GM12878 (cell line): ENCODE results near the gene GFM2. TPM values are rescaled to one million over a fixed set of nuclear protein-coding genes. Genes with fewer than 3 reads are reported as not detected.
A peak's percentile ranks its signal among the peaks of the same experiment; 100 is the strongest.

Source experiments
- ATAC-seq: fragments of 200-7000 bp; cut with Tn5 transposase; 3 replicates; pipeline ENCODE4 v1.9.1; 2020; ENCODE audit warnings: mild to moderate bottlenecking, moderate library complexity
- BruUV-seq: library from RNA; stranded (reverse); fragments of 400-500 nt; replicated peaks from 2 replicates; lab custom pipeline; 2021; lab: Mats Ljungman, UMichigan
- CTCF ChIA-PET: fragments of 300-600 bp; sonication (Branson Sonifier 250); formaldehyde crosslinking; extraction: SDS; loops from one replicate; lab custom pipeline; 2021; ENCODE audit warnings: inconsistent platforms; lab: Yijun Ruan, JAX
- POLR2A ChIA-PET: fragments of 350-600 bp; formaldehyde crosslinking; extraction: SDS; loops from one replicate; lab custom pipeline; 2021; ENCODE audit warnings: inconsistent platforms; lab: Charles Lee
- RAD21 ChIA-PET: fragments of 300-600 bp; sonication (Branson Sonifier 250); formaldehyde crosslinking; loops from one replicate; lab custom pipeline; 2023; ENCODE audit warnings: antibody characterized with exemption; ENCODE audit not compliant: unreplicated experiment; lab: Charles Lee
- SMC1A ChIA-PET: fragments of 300-600 bp; sonication (Branson Sonifier 250); formaldehyde crosslinking; loops from one replicate; lab custom pipeline; 2023; ENCODE audit not compliant: unreplicated experiment, uncharacterized antibody; lab: Charles Lee
- DNase-seq: peaks from one replicate; pipeline ENCODE4 v3.0.0-alpha.2; 2011; ENCODE audit warnings: low read depth, low spot score
- FAIRE-seq: peaks from 3 replicates; lab custom pipeline; 2011; peaks lifted over from hg19 to GRCh38; lab: Jason Lieb, UNC
- H2AFZ ChIP-seq: 2 replicates; pipeline ENCODE4 v1.6.0; 2011; ENCODE audit warnings: low read depth, low read length, control low read depth; ENCODE audit not compliant: control insufficient read depth
- H3K27ac ChIP-seq: 2 replicates; pipeline ENCODE4 v1.5.1; 2011; ENCODE audit warnings: control low read depth; ENCODE audit not compliant: control insufficient read depth, insufficient read depth
- H3K27me3 ChIP-seq, 2 experiments: replicated peaks in 1 of 2; 2 replicates each; pipeline versions ENCODE4 v1.6.0 to v1.6.1; 2011; ENCODE audit warnings: low read length in 1 of 2; ENCODE audit not compliant: control insufficient read depth in 2 of 2, insufficient read depth in 2 of 2
- H3K36me3 ChIP-seq, 2 experiments: 2 replicates each; pipeline ENCODE4 v1.5.1; 2011; ENCODE audit warnings: low read length in 1 of 2; ENCODE audit not compliant: control insufficient read depth in 2 of 2, insufficient read depth in 2 of 2
- H3K4me1 ChIP-seq: 2 replicates; pipeline ENCODE4 v1.6.1; 2011; ENCODE audit warnings: mild to moderate bottlenecking, low read length, moderate library complexity, mixed read lengths; ENCODE audit not compliant: control insufficient read depth, insufficient read depth
- H3K4me2 ChIP-seq: 2 replicates; pipeline ENCODE4 v1.6.0; 2011; ENCODE audit warnings: control low read depth; ENCODE audit not compliant: control insufficient read depth, insufficient read depth
- H3K4me3 ChIP-seq: fragments of 200-600 bp; sonication (generic); 2 replicates; pipeline ENCODE4 v1.5.1; 2016
- H3K79me2 ChIP-seq: 2 replicates; pipeline ENCODE4 v1.6.0; 2011; ENCODE audit warnings: low read length; ENCODE audit not compliant: control insufficient read depth, insufficient read depth
- H3K9ac ChIP-seq: 2 replicates; pipeline ENCODE4 v1.8.0; 2011; ENCODE audit warnings: low read length, control low read depth, mixed read lengths; ENCODE audit not compliant: control insufficient read depth, insufficient read depth
- H3K9me3 ChIP-seq: replicated peaks from 3 replicates; pipeline ENCODE4 v1.5.1; 2011; ENCODE audit warnings: mild to moderate bottlenecking, low read length; ENCODE audit not compliant: control insufficient read depth, insufficient read depth
- H4K20me1 ChIP-seq: 2 replicates; pipeline ENCODE4 v1.6.0; 2011; ENCODE audit not compliant: control insufficient read depth, insufficient read depth
- CBFB ChIP-seq: IDR thresholded peaks from 2 replicates; pipeline ENCODE4 v1.6.1; 2016; ENCODE audit warnings: antibody characterized with exemption, low read depth
- CEBPZ ChIP-seq: fragments of 150-350 bp; IDR thresholded peaks from 2 replicates; pipeline ENCODE4 v1.6.1; 2016; ENCODE audit warnings: low read depth, low read length
- DPF2 ChIP-seq: fragments of 450-650 bp; IDR thresholded peaks from 2 replicates; pipeline ENCODE4 v1.6.1; 2017; ENCODE audit warnings: mild to moderate bottlenecking
- E2F4 ChIP-seq: IDR thresholded peaks from 2 replicates; pipeline ENCODE4 v1.6.1; 2012; ENCODE audit warnings: low read depth, low read length, improper control_type of control experiment
- ETV6 ChIP-seq, 2 experiments: fragments of 450-650 bp in 1 of 2; IDR thresholded peaks in 1 of 2; conservative IDR thresholded peaks in 1 of 2; 2 replicates each; pipeline ENCODE4 v1.6.1; 2014; ENCODE audit warnings: antibody characterized with exemption in 1 of 2, borderline replicate concordance in 1 of 2, low read depth in 1 of 2, mild to moderate bottlenecking in 1 of 2, moderate library complexity in 1 of 2
- GATAD2B ChIP-seq: fragments of 450-650 bp; conservative IDR thresholded peaks from 2 replicates; pipeline ENCODE4 v1.6.1; 2017; ENCODE audit warnings: low read depth, mild to moderate bottlenecking, moderate library complexity
- HDGF ChIP-seq: fragments of 450-650 bp; IDR thresholded peaks from 2 replicates; pipeline ENCODE4 v1.6.1; 2016; ENCODE audit warnings: antibody characterized with exemption
- HSF1 ChIP-seq: fragments of 150-350 bp; IDR thresholded peaks from 2 replicates; pipeline ENCODE4 v1.6.1; 2014; ENCODE audit warnings: mild to moderate bottlenecking, low read depth, low read length
- IRF4 ChIP-seq: IDR thresholded peaks from 2 replicates; pipeline ENCODE4 v1.6.1; 2011; ENCODE audit warnings: low read depth, low read length
- NBN ChIP-seq: fragments of 450-650 bp; IDR thresholded peaks from 2 replicates; pipeline ENCODE4 v1.6.1; 2016
- PKNOX1 ChIP-seq: fragments of 450-650 bp; IDR thresholded peaks from 2 replicates; pipeline ENCODE4 v1.6.1; 2016; ENCODE audit warnings: mild to moderate bottlenecking
- RAD51 ChIP-seq: fragments of 450-650 bp; IDR thresholded peaks from 2 replicates; pipeline ENCODE4 v1.6.1; 2016; ENCODE audit warnings: moderate library complexity, mild to moderate bottlenecking, inconsistent platforms
- SP1 ChIP-seq: IDR thresholded peaks from one replicate; pipeline ENCODE4 v1.6.1; 2011; ENCODE audit warnings: low read depth, low read length
- STAT1 ChIP-seq: fragments of 450-650 bp; conservative IDR thresholded peaks from 2 replicates; pipeline ENCODE4 v1.6.1; 2014; ENCODE audit warnings: antibody characterized with exemption, mild to moderate bottlenecking
- SUZ12 ChIP-seq: fragments of 200-600 bp; sonication (generic); IDR thresholded peaks from one replicate; pipeline ENCODE4 v1.6.1; 2018; ENCODE audit warnings: antibody characterized with exemption, mild to moderate bottlenecking; ENCODE audit not compliant: unreplicated experiment
- ZNF274 ChIP-seq: IDR thresholded peaks from one replicate; pipeline ENCODE4 v1.8.0; 2011; ENCODE audit not compliant: insufficient read length, insufficient read depth
- ZSCAN29 ChIP-seq: fragments of 450-650 bp; IDR thresholded peaks from 2 replicates; pipeline ENCODE4 v1.6.1; 2017; ENCODE audit warnings: mild to moderate bottlenecking, moderate library complexity
- WGBS: methylation state at CpG from one replicate; pipeline ENCODE4 v1.1.6; 2016; ENCODE audit warnings: low lambda C conversion rate; ENCODE audit not compliant: insufficient replicate concordance, insufficient coverage; ENCODE audit errors: missing lambda C conversion rate; 5-methylcytosine and 5-hydroxymethylcytosine counted together
- in situ Hi-C: fragments of 300-500 bp; cut with MboI; formaldehyde crosslinking; loops from 9 replicates; pipeline ENCODE4 v1.14.3; 2018; ENCODE audit warnings: mixed read lengths
- intact Hi-C: fragments of 100-400 bp; cut with micrococcal nuclease; formaldehyde crosslinking; loops from one replicate; pipeline ENCODE4 v1.14.2; 2022; ENCODE audit not compliant: unreplicated experiment
- polyA plus RNA-seq, 11 experiments: library from polyadenylated mRNA; depleted of rRNA in 4 of 11; unstranded in 6 of 11; stranded (reverse) in 5 of 11; fragments of >200 nt; fragmentation: Nextera tagmentation in 4 of 11; fragmentation: Illumina TruSeq in 1 of 11; extraction: Ambion mirVana in 4 of 11; extraction: Trizol in 1 of 11; gene quantifications; 1 replicate in 1 of 11; 2 replicates in 10 of 11; pipeline versions ENCODE4 v1.2.1 to v1.2.3, GENCODE V29; 2011 to 2016; ENCODE audit warnings: inconsistent platforms in 2 of 11, missing spikeins in 2 of 11, low read depth in 1 of 11
- total RNA-seq, 4 experiments: library from RNA; depleted of rRNA in 3 of 4; stranded (reverse); fragments of >200 nt in 3 of 4; fragmentation: Illumina TruSeq in 1 of 4; extraction: Trizol in 1 of 4; gene quantifications; 2 replicates each; pipeline versions ENCODE4 v1.2.1 to v1.2.3, GENCODE V29; 2013 to 2021

The GFM2 gene
- total and polyA plus RNA-seq, 10 of the 15 experiments (the other 5 are each of a cell fraction or from before 2014, with no cell fraction given): 19.9 to 51.3 (median 32.7) TPM

GRCh38 chr5:74686962-74687751 lies 79.8 kb downstream of the GFM2 start:
- no peak for ATAC-seq
- BruUV-seq: no TSS peak
- Histone ChIP-seq H3K4me1 (no peaks in the 10 kb centered on the region), H3K36me3 (no peaks in the 10 kb centered on the region; a peak in 1 of 4 replicates), H3K9me3 (no peaks in the 10 kb centered on the region), H3K4me2 (peak overlapping the region; percentile 98), H3K4me3 (no peak overlapping the region), H3K9ac (no peak overlapping the region), H3K27me3 (no peaks in the 10 kb centered on the region), H2AFZ (no peak overlapping the region), H3K27ac (no peak overlapping the region), H4K20me1 (no peaks in the 10 kb centered on the region), H3K79me2 (peaks cover 4% of the 10 kb centered on the region)
- in situ Hi-C loops (no loop called here), intact Hi-C loops (no loop called here)
- no peak for FAIRE-seq
- 86% methylated on average over 5 of the region's 5 CpGs for WGBS
- POLR2A ChIA-PET: no interaction called here
- RAD21 ChIA-PET: no interaction called here
- no peak for DNase-seq
- CTCF ChIA-PET: interaction anchor here (0.6 to 1.1 kb wide), 2 partner anchors 61 to 473 kb away, joined by 3 read pairs; no protein-coding TSS in a partner anchor
- SMC1A ChIA-PET: interaction anchor here (0.9 to 1.6 kb wide), 6 partner anchors 13 to 232 kb away, joined by 3 to 6 read pairs (median 3); no protein-coding TSS in a partner anchor
- TF ChIP-seq ZSCAN29: no peak
- TF ChIP-seq DPF2: no peak
- no peak for TF ChIP-seq ZNF274
- no peak for TF ChIP-seq RAD51
- no peak for TF ChIP-seq E2F4
- TF ChIP-seq NBN: no peak
- no peak for TF ChIP-seq CBFB
- no peak for TF ChIP-seq HDGF
- no peak for TF ChIP-seq PKNOX1
- TF ChIP-seq SP1: no peak
- TF ChIP-seq SUZ12: no peak
- no peak for TF ChIP-seq GATAD2B
- no peak for TF ChIP-seq HSF1
- TF ChIP-seq ETV6 (conservative IDR thresholded peaks at IDR 0.05 in 1 of 2, IDR thresholded peaks at IDR 0.05 in 1 of 2; ENCODE audit: borderline replicate concordance in 1 of 2, low read depth in 1 of 2): no peak
- no peak for TF ChIP-seq CEBPZ
- TF ChIP-seq IRF4: no peak
- no peak for TF ChIP-seq STAT1
